Fibroblast of lung (primary cell): ENCODE results near the gene HS1BP3. TPM values are rescaled to one million over a fixed set of nuclear protein-coding genes. Genes with fewer than 3 reads are reported as not detected.

ENCODE experiments used
- DNase-seq, 2 donors: peaks; one replicate each; pipeline versions ENCODE4 v3.0.0 to v3.0.0-alpha.2; 2010; ENCODE audit warnings: low read depth in 2 of 2
- H2AFZ ChIP-seq: 2 replicates; pipeline ENCODE4 v1.5.1; 2012; ENCODE audit warnings: low read length, control low read depth, inconsistent platforms
- H3K27ac ChIP-seq: 2 replicates; pipeline ENCODE4 v1.5.1; 2011; ENCODE audit warnings: low read length, control low read depth; ENCODE audit not compliant: insufficient read depth
- H3K27me3 ChIP-seq: 2 replicates; pipeline ENCODE4 v1.5.1; 2011; ENCODE audit warnings: mild to moderate bottlenecking, low read length; ENCODE audit not compliant: control insufficient read depth, insufficient read depth
- H3K36me3 ChIP-seq: 2 replicates; pipeline ENCODE4 v1.5.1; 2011; ENCODE audit warnings: low read length; ENCODE audit not compliant: control insufficient read depth, insufficient read depth
- H3K4me1 ChIP-seq: 2 replicates; pipeline ENCODE4 v1.5.1; 2011; ENCODE audit warnings: low read length; ENCODE audit not compliant: control insufficient read depth, insufficient read depth; ENCODE audit errors: extremely low read depth
- H3K4me2 ChIP-seq: 2 replicates; pipeline ENCODE4 v1.5.1; 2011; ENCODE audit warnings: low read length, control low read depth; ENCODE audit not compliant: insufficient read depth; ENCODE audit errors: extremely low read depth
- H3K4me3 ChIP-seq, 4 experiments: fragments of 200-600 bp in 1 of 4; sonication (generic) in 1 of 4; replicated peaks in 1 of 4; 2 replicates each; pipeline ENCODE4 v1.5.1; 2011 to 2016; ENCODE audit warnings: low read length in 4 of 4, low read depth in 3 of 4, mild to moderate bottlenecking in 3 of 4, control low read depth in 2 of 4, inconsistent platforms in 1 of 4, mixed read lengths in 1 of 4; ENCODE audit not compliant: insufficient read depth in 1 of 4; ENCODE audit errors: control extremely low read depth in 1 of 4
- H3K79me2 ChIP-seq: 2 replicates; pipeline ENCODE4 v1.5.1; 2012; ENCODE audit warnings: mild to moderate bottlenecking, low read length, inconsistent platforms; ENCODE audit not compliant: control insufficient read depth, insufficient read depth
- H3K9ac ChIP-seq: 2 replicates; pipeline ENCODE4 v1.5.1; 2011; ENCODE audit warnings: mild to moderate bottlenecking, low read length, control low read depth; ENCODE audit not compliant: insufficient read depth
- H3K9me3 ChIP-seq: 2 replicates; pipeline ENCODE4 v1.5.1; 2012; ENCODE audit warnings: low read depth, low read length; ENCODE audit not compliant: control insufficient read depth, insufficient read depth
- H4K20me1 ChIP-seq: 2 replicates; pipeline ENCODE4 v1.5.1; 2011; ENCODE audit warnings: low read length; ENCODE audit not compliant: control insufficient read depth, insufficient read depth; ENCODE audit errors: extremely low read depth
- CTCF ChIP-seq, 2 donors: IDR thresholded peaks in 1 of 2; conservative IDR thresholded peaks in 1 of 2; 1 replicate in 1 of 2; 2 replicates in 1 of 2; pipeline ENCODE4 v1.5.1; 2011 to 2012; ENCODE audit warnings: low read length in 2 of 2, control low read depth in 1 of 2, inconsistent platforms in 1 of 2, low read depth in 1 of 2, mild to moderate bottlenecking in 1 of 2
- EZH2 ChIP-seq: IDR thresholded peaks from 2 replicates; pipeline ENCODE4 v1.5.1; 2012; ENCODE audit warnings: low read length, control low read depth, mild to moderate bottlenecking; ENCODE audit errors: missing control alignments
- polyA plus RNA-seq, 2 donors: library from polyadenylated mRNA; depleted of rRNA in 1 of 2; stranded (reverse) in 1 of 2; unstranded in 1 of 2; fragments of >200 nt; gene quantifications; 2 replicates each; pipeline ENCODE4 v1.2.1, GENCODE V29; 2011 to 2012; ENCODE audit warnings: missing spikeins in 1 of 2
- total RNA-seq: library from RNA; depleted of rRNA; stranded (reverse); fragments of >200 nt; gene quantifications from 2 replicates; pipeline ENCODE4 v1.2.1, GENCODE V29; 2014

The HS1BP3 gene
- total and polyA plus RNA-seq, 2 donors (not counting 1 experiment from before 2014, with no cell fraction given): 17.8 to 38.1 TPM

GRCh38 chr2:20595439-20596192, 55.3 kb downstream of the HS1BP3 start:
- Histone ChIP-seq H3K27ac (peak overlapping the region; percentile 41), H3K9ac (peak overlapping the region; percentile 9), H3K27me3 (no peaks in the 10 kb centered on the region), H3K36me3 (no peaks in the 10 kb centered on the region), H3K9me3 (no peaks in the 10 kb centered on the region), H2AFZ (peak overlapping the region; percentile 9), H3K4me1 (peaks cover 49% of the 10 kb centered on the region), H4K20me1 (no peaks in the 10 kb centered on the region), H3K4me2 (no peak overlapping the region), H3K4me3 (no peak overlapping the region), H3K79me2 (no peaks in the 10 kb centered on the region)
- DNase-seq: peak; percentile 70 to 86
- no peak for TF ChIP-seq CTCF (conservative IDR thresholded peaks at IDR 0.05 in 1 of 2, IDR thresholded peaks at IDR 0.05 in 1 of 2; ENCODE audit: low read depth in 1 of 2, low read length in 2 of 2)

DNA sequence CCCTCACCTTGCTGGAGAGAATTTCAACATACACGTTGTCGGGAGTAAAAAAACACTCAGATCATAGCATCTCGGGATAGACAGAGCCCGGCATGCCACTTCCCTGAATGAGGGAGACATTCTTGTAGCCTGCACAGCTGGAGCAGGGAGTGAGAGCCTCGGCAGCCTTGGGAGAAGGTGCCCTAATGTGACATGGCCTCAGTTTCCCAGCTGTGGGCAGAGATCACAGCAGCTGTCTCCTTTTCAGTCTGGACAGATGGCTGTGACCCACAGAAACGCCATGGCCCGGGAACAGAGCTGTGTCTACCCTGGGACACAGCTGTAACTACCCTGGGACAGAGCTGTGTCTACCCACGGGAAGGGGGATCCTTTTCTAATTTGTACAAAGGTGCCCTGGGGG, 55.9 kb downstream of the HS1BP3 start:
- Histone ChIP-seq H3K79me2 (no peaks in the 10 kb centered on the region), H4K20me1 (no peaks in the 10 kb centered on the region), H2AFZ (no peak overlapping the region), H3K4me2 (no peak overlapping the region), H3K9ac (peak overlapping the region; percentile 31), H3K4me1 (peaks cover 55% of the 10 kb centered on the region), H3K27ac (no peak overlapping the region), H3K36me3 (no peaks in the 10 kb centered on the region), H3K4me3 (no peak overlapping the region), H3K27me3 (no peaks in the 10 kb centered on the region), H3K9me3 (no peaks in the 10 kb centered on the region)
- no peak for DNase-seq
- no peak for TF ChIP-seq CTCF (conservative IDR thresholded peaks at IDR 0.05 in 1 of 2, IDR thresholded peaks at IDR 0.05 in 1 of 2; ENCODE audit: low read depth in 1 of 2, low read length in 2 of 2)
- no peak for TF ChIP-seq EZH2

- H3K9ac ChIP-seq: no peak overlapping the region
- peak overlapping the region; percentile 74 for H3K27ac ChIP-seq
- H3K36me3 ChIP-seq: no peaks in the 10 kb centered on the region
- no peak overlapping the region for H3K4me3 ChIP-seq
- H4K20me1 ChIP-seq: no peaks in the 10 kb centered on the region
- H3K4me1 ChIP-seq: peaks cover 61% of the 10 kb centered on the region
- no peaks in the 10 kb centered on the region for H3K9me3 ChIP-seq
- no peak overlapping the region for H2AFZ ChIP-seq
- no peak overlapping the region for H3K4me2 ChIP-seq
- no peaks in the 10 kb centered on the region for H3K79me2 ChIP-seq
- DNase-seq: no peak
- TF ChIP-seq CTCF (conservative IDR thresholded peaks at IDR 0.05 in 1 of 2, IDR thresholded peaks at IDR 0.05 in 1 of 2; ENCODE audit: low read depth in 1 of 2, low read length in 2 of 2) (no peak), EZH2 (no peak)
- no peaks in the 10 kb centered on the region for H3K27me3 ChIP-seq
These were observed 56.7 kb downstream of the HS1BP3 start for GRCh38 chr2:20594048-20594750.
